Natural killer cell (primary cell): ENCODE data around the gene STAP1. TPM values are rescaled to one million over a fixed set of nuclear protein-coding genes. Genes with fewer than 3 reads are reported as not detected.
"Not testable (repeated sequence)": the region's sequence is repeated elsewhere in the genome, so short reads cannot be mapped to it uniquely, and the experiment has no call there.

Source experiments
- ATAC-seq, 3 donors: fragments of 150-1000 bp in 2 of 3; fragments of 200-7000 bp in 1 of 3; cut with Tn5 transposase; 1 replicate in 1 of 3; 2 replicates in 2 of 3; pipeline ENCODE4 v1.10.0; 2021; ENCODE audit warnings: mild to moderate bottlenecking in 2 of 3, moderate library complexity in 2 of 3
- DNase-seq, 2 donors: peaks; one replicate each; pipeline versions ENCODE4 v3.0.0 to v3.0.0-alpha.2; 2013 to 2021; ENCODE audit warnings: mixed read lengths in 1 of 2
- H3K27ac ChIP-seq: one replicate; pipeline ENCODE4 v1.5.1; 2013; ENCODE audit warnings: mild to moderate bottlenecking, low read length
- H3K27me3 ChIP-seq: one replicate; pipeline ENCODE4 v1.6.1; 2013; ENCODE audit warnings: low read length; ENCODE audit not compliant: control insufficient read depth, insufficient read depth
- H3K36me3 ChIP-seq: one replicate; pipeline ENCODE4 v1.6.1; 2013; ENCODE audit warnings: low read length; ENCODE audit not compliant: control insufficient read depth, insufficient read depth
- H3K4me1 ChIP-seq: one replicate; pipeline ENCODE4 v1.6.1; 2013; ENCODE audit warnings: low read length; ENCODE audit not compliant: control insufficient read depth, insufficient read depth
- H3K4me3 ChIP-seq: one replicate; pipeline ENCODE4 v1.5.1; 2013; ENCODE audit warnings: low read length
- H3K9me3 ChIP-seq: one replicate; pipeline ENCODE4 v1.6.1; 2013; ENCODE audit warnings: low read length; ENCODE audit not compliant: control insufficient read depth, insufficient read depth
- H3K27ac Mint-ChIP-seq, 2 donors: one replicate each; pipeline ENCODE4 v1.8.0; 2022; ENCODE audit warnings: mild to moderate bottlenecking in 2 of 2, mixed read lengths in 2 of 2, moderate library complexity in 1 of 2
- H3K27me3 Mint-ChIP-seq, 2 donors: one replicate each; pipeline ENCODE4 v1.8.0; 2022; ENCODE audit warnings: low read depth in 2 of 2, mixed read lengths in 2 of 2
- H3K36me3 Mint-ChIP-seq: one replicate; pipeline ENCODE4 v1.8.0; 2022; ENCODE audit warnings: mixed read lengths
- H3K4me1 Mint-ChIP-seq, 2 donors: one replicate each; pipeline ENCODE4 v1.8.0; 2022; ENCODE audit warnings: mixed read lengths in 2 of 2
- H3K4me3 Mint-ChIP-seq: one replicate; pipeline ENCODE4 v1.8.0; 2022; ENCODE audit warnings: mild to moderate bottlenecking, moderate library complexity, mixed read lengths
- H3K9me3 Mint-ChIP-seq, 2 donors: one replicate each; pipeline ENCODE4 v1.8.0; 2022; ENCODE audit warnings: mixed read lengths in 2 of 2
- CTCF ChIP-seq: fragments of 200-600 bp; IDR thresholded peaks from one replicate; pipeline ENCODE4 v1.8.0; 2022; ENCODE audit warnings: antibody characterized with exemption
- WGBS: methylation state at CpG from one replicate; pipeline ENCODE4 v1.1.7; 2013; ENCODE audit warnings: missing lambda C conversion rate; ENCODE audit not compliant: insufficient coverage; 5-methylcytosine and 5-hydroxymethylcytosine counted together
- intact Hi-C: fragments of 100-400 bp; cut with micrococcal nuclease; formaldehyde crosslinking; loops from one replicate; pipeline ENCODE4 v1.14.2; 2022
- total RNA-seq, 4 donors: library from RNA; stranded (reverse); fragments of 120-200 nt in 1 of 4; gene quantifications; one replicate each; pipeline versions ENCODE4 v1.2.3 to v1.2.4, GENCODE V29; 2013 to 2022

STAP1 gene
- total RNA-seq, 3 donors from 2014 or later (not counting 1 experiment from before 2014, with no cell fraction given), result 11.3 to 11.4 (median 11.4) TPM

DNA sequence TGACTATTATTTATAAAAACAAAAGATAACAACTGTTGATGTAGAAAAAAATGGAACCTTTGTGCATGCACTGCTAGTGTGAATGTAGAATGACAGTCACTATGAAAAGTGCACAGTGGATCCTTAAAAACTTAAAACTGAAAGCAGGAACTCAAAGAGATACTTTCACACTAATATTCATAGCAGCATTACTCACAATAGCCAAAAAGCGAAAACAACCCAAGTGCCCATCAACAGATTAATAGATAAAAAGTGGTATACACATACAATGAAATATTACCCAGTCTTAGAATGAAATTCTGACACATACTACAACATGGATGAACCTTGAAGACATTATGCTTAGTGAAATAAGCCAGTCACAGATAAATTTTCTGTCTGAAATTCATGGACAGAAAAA lies 37.0 kb upstream of the STAP1 start:
- H3K27ac Mint-ChIP-seq, result peak overlapping the region; percentile 56 to 73
- H3K9me3 ChIP-seq, result peaks cover 4% of the 10 kb centered on the region
- no peak overlapping the region for H3K4me3 Mint-ChIP-seq
- DNase-seq (no peak), ATAC-seq (no peak)
- intact Hi-C loops, result no loop called here
- WGBS, result no CpG with 5 or more reads among the region's 1 CpG
- H3K36me3 ChIP-seq, result peaks cover 22% of the 10 kb centered on the region
- H3K27me3 Mint-ChIP-seq, result no peaks in the 10 kb centered on the region
- peaks cover 56 to 66% of the 10 kb centered on the region in 2 donors for H3K4me1 Mint-ChIP-seq
- H3K4me1 ChIP-seq, result peaks cover 4% of the 10 kb centered on the region
- no peaks in the 10 kb centered on the region for H3K27me3 ChIP-seq
- TF ChIP-seq CTCF, result no peak
- peaks cover 7% of the 10 kb centered on the region for H3K36me3 Mint-ChIP-seq
- no peak overlapping the region for H3K4me3 ChIP-seq
- no peak overlapping the region for H3K27ac ChIP-seq
- H3K9me3 Mint-ChIP-seq, result peaks cover 0 to 2% of the 10 kb centered on the region in 2 donors

DNA sequence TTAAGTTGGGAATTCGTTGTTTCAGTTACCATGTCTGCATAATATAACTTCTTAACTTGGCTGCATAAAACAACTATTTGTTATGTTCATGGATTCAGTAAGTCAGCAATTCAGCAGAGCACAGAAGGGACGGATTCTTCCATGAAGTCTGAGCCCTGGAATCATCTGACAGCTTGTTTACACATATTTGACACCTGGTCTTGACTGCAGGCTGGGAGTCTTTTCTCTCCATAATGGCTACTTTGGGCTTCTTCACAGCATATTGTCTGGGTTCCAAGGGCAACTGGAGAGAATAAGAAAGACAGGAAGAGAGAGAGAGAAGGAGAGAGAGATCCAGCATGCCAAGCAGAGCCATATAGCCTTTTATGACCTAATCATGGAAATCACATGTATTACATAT lies 36.3 kb upstream of the STAP1 start:
- no peak for TF ChIP-seq CTCF
- WGBS, result 97% methylated on average over 2 of the region's 2 CpGs

DNA sequence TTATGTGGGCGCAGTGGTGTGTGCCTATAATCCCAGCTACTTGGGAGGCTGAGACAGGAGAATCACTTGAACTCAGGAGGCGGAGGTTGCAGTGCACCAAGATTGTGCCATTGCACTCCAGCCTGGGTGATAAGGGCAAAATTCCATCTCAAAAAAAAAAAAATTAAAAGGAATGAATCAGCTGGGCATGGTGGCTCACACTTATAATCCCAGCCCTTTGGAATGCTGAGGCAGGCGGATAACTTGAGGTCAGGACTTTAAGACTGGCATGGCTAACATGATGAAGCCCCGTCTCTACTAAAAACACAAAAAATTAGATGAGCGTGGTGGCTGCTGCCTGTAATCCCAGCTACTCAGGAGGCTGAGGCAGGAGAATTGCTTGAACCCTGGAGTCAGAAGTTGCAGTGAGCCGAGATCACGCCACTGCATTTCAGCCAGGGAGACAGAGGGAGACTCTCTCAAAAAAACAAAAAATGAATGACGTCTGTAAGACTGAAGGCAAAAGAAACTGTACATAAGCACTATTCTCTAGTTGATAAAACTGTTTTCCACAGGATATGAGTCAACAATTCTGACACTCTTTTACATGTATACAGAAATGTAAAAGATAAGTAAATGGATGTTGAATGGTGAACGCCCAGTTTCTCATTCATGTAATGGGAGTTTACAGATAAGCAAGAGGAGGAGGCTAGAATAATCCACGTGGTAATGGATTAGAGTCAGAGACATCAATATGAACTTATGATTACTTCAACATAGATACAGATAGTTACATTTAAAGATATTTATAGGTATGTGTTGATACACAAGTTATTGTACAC lies 35.5 kb upstream of the STAP1 start:
- Mint-ChIP-seq H3K27ac (peak overlapping the region; percentile 70 to 87), H3K4me3 (peak overlapping the region; percentile 58), H3K9me3 (peaks cover 0 to 2% of the 10 kb centered on the region in 2 donors), H3K4me1 (peaks cover 64 to 73% of the 10 kb centered on the region in 2 donors), H3K27me3 (no peaks in the 10 kb centered on the region), H3K36me3 (peaks cover 14% of the 10 kb centered on the region)
- ATAC-seq, result peak; percentile 77 to 84 (median 80)
- Histone ChIP-seq H3K36me3 (peaks cover 13% of the 10 kb centered on the region), H3K9me3 (peaks cover 4% of the 10 kb centered on the region), H3K4me3 (no peak overlapping the region), H3K4me1 (peaks cover 7% of the 10 kb centered on the region), H3K27ac (no peak overlapping the region), H3K27me3 (no peaks in the 10 kb centered on the region)
- no peak for TF ChIP-seq CTCF
- DNase-seq, result peak in 1 of 2 donors; percentile 41
- intact Hi-C loops, result no loop called here
- WGBS, result 93% methylated on average over 9 of the region's 10 CpGs

More for the DNA sequence above, 36.3 kb upstream of the STAP1 start:
- Mint-ChIP-seq H3K4me3 (peak overlapping the region; percentile 67), H3K4me1 (peaks cover 64 to 73% of the 10 kb centered on the region in 2 donors), H3K27me3 (no peaks in the 10 kb centered on the region), H3K9me3 (peaks cover 0 to 2% of the 10 kb centered on the region in 2 donors), H3K36me3 (peaks cover 14% of the 10 kb centered on the region), H3K27ac (peak overlapping the region; percentile 70 to 87)
- Histone ChIP-seq H3K4me3 (no peak overlapping the region), H3K4me1 (peaks cover 4% of the 10 kb centered on the region), H3K27me3 (no peaks in the 10 kb centered on the region), H3K9me3 (peaks cover 4% of the 10 kb centered on the region), H3K36me3 (peaks cover 16% of the 10 kb centered on the region), H3K27ac (no peak overlapping the region)
- intact Hi-C loops, result no loop called here
- DNase-seq, result no peak
- ATAC-seq, result no peak

DNA sequence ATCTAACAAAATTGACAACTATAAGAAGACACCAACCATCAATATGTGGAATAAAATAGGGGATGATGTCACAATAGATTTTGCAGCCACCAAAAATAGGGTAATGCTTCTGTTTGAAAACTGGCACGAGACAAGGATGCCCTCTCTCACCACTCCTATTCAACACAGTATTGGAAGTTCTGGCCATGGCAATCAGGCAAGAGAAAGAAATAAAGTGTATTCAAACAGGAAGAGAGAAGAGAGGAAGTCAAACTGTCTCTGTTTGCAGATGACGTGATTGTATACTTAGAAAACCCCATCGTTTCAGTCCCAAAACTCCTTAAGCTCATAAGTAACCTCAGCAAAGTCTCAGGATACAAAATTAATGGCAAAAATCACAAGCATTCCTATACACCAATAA lies 34.4 kb upstream of the STAP1 start:
- H3K9me3 ChIP-seq, ATAC-seq, H3K27me3 ChIP-seq, H3K27ac ChIP-seq, H3K4me3 ChIP-seq, H3K9me3 Mint-ChIP-seq, H3K4me1 ChIP-seq, H3K27me3 Mint-ChIP-seq, intact Hi-C loops, DNase-seq, H3K4me3 Mint-ChIP-seq: not testable (repeated sequence)
- peaks cover 14% of the 10 kb centered on the region for H3K36me3 ChIP-seq
- 54% methylated on average over 2 of the region's 3 CpGs for WGBS
- peak overlapping the region; percentile 70 to 87 for H3K27ac Mint-ChIP-seq
- peaks cover 69 to 77% of the 10 kb centered on the region in 2 donors for H3K4me1 Mint-ChIP-seq
- H3K36me3 Mint-ChIP-seq, result peaks cover 14% of the 10 kb centered on the region
